NOMO-1 treated with DMSO at 0.1 percent for 48 hours (cell line): ENCODE measurements around the gene SCAF1.

Source experiments
- DNase-seq: peaks from one replicate; lab custom pipeline; 2025; ENCODE audit not compliant: unreplicated experiment; lab: John Stamatoyannopoulos, UW

The SCAF1 gene

GRCh38 chr19:49704888-49705642, 63.1 kb downstream of the SCAF1 start:
- DNase-seq: no peak

GRCh38 chr19:49705919-49706318, 63.9 kb downstream of the SCAF1 start:
- DNase-seq: no peak
